ENCODE measurements around the gene C21orf58. TPM values are rescaled to one million over a fixed set of nuclear protein-coding genes. Genes with fewer than 3 reads are reported as not detected.

The C21orf58 gene
- total RNA-seq, 4 donors from 2014 or later: 0.44 to 1.6 (median 0.74) TPM

DNA sequence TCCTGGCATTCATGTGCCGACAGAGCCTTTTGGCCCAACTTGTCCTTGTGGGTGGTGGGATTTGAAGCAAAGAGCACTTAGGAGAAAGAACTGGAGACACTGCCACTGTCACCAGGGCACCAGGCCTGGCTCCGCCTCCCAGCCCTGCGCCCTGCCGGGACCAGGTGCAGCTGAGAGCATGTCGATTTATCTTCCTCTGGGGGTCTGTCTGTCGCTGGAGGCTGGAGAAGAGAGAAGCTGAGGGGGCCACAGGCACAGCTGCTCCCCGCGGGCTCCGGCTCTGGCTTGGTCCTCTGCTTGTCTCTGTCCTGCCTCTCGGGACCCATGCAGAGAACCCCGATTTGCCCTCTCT is 28.5 kb upstream of the C21orf58 start:
- H3K4me1 ChIP-seq: peaks cover 51 to 63% of the 10 kb centered on the region in 2 donors
- intact Hi-C loops (cut with DNase I; ENCODE audit: low total_unique reads): no loop called here
- no peaks in the 10 kb centered on the region for H3K27me3 ChIP-seq
- H3K27ac ChIP-seq: peak overlapping the region; percentile 87 to 99 (median 96)
- in situ Hi-C loops (cut with MboI; ENCODE audit: low sequenced_read_pairs in 4 of 4): no loop called here
- H3K36me3 ChIP-seq: peaks cover 3 to 84% of the 10 kb centered on the region in 2 donors
- H3K9me3 ChIP-seq: no peaks in the 10 kb centered on the region
- DNase-seq: no peak
- ATAC-seq: no peak
- no peak for TF ChIP-seq POLR2A (IDR thresholded peaks at IDR 0.05)
- TF ChIP-seq, protein P1, sequence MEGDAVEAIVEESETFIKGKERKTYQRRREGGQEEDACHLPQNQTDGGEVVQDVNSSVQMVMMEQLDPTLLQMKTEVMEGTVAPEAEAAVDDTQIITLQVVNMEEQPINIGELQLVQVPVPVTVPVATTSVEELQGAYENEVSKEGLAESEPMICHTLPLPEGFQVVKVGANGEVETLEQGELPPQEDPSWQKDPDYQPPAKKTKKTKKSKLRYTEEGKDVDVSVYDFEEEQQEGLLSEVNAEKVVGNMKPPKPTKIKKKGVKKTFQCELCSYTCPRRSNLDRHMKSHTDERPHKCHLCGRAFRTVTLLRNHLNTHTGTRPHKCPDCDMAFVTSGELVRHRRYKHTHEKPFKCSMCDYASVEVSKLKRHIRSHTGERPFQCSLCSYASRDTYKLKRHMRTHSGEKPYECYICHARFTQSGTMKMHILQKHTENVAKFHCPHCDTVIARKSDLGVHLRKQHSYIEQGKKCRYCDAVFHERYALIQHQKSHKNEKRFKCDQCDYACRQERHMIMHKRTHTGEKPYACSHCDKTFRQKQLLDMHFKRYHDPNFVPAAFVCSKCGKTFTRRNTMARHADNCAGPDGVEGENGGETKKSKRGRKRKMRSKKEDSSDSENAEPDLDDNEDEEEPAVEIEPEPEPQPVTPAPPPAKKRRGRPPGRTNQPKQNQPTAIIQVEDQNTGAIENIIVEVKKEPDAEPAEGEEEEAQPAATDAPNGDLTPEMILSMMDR (IDR thresholded peaks at IDR 0.05 in 4 of 5, conservative IDR thresholded peaks at IDR 0.05 in 1 of 5): no peak
- H3K4me3 ChIP-seq: peak overlapping the region in 3 of 4 donors; percentile 67 to 77 (median 76)

DNA sequence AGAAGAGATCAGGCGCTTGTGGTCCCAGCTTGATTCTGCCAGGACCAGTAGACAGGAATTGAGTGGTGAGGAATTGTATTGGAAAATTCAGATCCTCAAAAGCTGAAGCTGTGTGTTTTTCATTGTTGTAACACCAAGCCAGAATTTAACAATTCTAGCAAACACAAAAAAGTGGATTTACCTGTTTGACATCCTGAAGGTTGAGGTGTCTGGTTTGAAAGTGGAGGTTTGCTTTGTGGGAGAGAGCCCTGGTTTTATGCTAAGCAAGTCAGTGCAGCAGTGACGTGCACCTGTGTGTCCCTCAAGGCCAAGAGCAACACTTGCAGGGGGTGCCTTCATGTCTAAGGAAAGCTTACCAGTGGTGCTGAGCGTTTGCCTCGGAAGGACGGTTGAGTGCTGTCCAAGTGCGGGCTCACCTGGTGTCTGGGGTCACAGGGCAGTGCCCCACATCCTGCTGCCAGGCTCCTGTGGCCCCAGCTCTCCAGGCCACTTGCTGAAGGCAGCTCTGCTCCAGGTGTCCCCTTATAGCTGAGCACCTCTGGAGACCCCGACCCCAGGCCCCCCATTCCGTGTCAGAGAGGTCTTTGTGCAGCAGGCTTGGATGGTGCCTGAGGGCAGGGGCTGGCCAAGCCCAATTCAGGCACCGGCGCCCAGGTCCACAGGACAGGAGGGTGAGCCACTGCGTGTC is 27.9 kb upstream of the C21orf58 start:
- ATAC-seq: no peak
- Histone ChIP-seq H3K27ac (peak overlapping the region; percentile 87 to 99 (median 96)), H3K36me3 (peaks cover 3 to 83% of the 10 kb centered on the region in 2 donors), H3K4me3 (peak overlapping the region; percentile 58 to 77 (median 72)), H3K9me3 (no peaks in the 10 kb centered on the region), H3K27me3 (no peaks in the 10 kb centered on the region), H3K4me1 (peaks cover 49 to 65% of the 10 kb centered on the region in 2 donors)
- in situ Hi-C loops (cut with MboI; ENCODE audit: low sequenced_read_pairs in 4 of 4): no loop called here
- DNase-seq: no peak
- TF ChIP-seq, protein P1 (IDR thresholded peaks at IDR 0.05 in 4 of 5, conservative IDR thresholded peaks at IDR 0.05 in 1 of 5): no peak
- TF ChIP-seq POLR2A (IDR thresholded peaks at IDR 0.05): peak in 1 of 2 donors; percentile 29
- intact Hi-C loops (cut with DNase I; ENCODE audit: low total_unique reads): no loop called here

DNA sequence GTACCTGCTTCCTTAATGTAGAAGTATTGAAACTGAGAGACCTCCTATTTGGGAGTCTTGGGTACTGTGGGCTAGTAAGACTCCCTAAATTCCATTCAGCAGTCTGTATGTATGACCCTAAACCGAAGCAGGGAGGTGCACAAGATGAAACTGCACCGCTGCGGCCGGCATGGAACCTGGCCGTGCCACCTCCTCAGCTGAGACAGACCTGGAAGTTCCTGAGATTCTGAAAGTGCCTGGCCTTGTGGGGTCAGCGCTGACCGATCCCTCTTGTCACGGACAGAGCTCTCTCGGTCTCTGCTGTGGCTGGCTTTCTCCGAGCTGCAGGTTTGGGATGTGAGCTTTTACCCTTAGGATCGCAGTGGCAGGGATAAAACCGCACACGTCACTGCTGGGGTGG is 27.3 kb upstream of the C21orf58 start:
- no peaks in the 10 kb centered on the region for H3K9me3 ChIP-seq
- H3K4me3 ChIP-seq: peak overlapping the region; percentile 58 to 77 (median 72)
- DNase-seq: no peak
- intact Hi-C loops (cut with DNase I; ENCODE audit: low total_unique reads) (no loop called here), in situ Hi-C loops (cut with MboI; ENCODE audit: low sequenced_read_pairs in 4 of 4) (no loop called here)
- ATAC-seq: no peak
- H3K36me3 ChIP-seq: peaks cover 3 to 83% of the 10 kb centered on the region in 2 donors
- TF ChIP-seq, protein P1 (IDR thresholded peaks at IDR 0.05 in 4 of 5, conservative IDR thresholded peaks at IDR 0.05 in 1 of 5): no peak
- no peak for TF ChIP-seq POLR2A (IDR thresholded peaks at IDR 0.05)
- no peaks in the 10 kb centered on the region for H3K27me3 ChIP-seq
- H3K4me1 ChIP-seq: peaks cover 43 to 59% of the 10 kb centered on the region in 2 donors
- peak overlapping the region; percentile 87 to 99 (median 96) for H3K27ac ChIP-seq

DNA sequence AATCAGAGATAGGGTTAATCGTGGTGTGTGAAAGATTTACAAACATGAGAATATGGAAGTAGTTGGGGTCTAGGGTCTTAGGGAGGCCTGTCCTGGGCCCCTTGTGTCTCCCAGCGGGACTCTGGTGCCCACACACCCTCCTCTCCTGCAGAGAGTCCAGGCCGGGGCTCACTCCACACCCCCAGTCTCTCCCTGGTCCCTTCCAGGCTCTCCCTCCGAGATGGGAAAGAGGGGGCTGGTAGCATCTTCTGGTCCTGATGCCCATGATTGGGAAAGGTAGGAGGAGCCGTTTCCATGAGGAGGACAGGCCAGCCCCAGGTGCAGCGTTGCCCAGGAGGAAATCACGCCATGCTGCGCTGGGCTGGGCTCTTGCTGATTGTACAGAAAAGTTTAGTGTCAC is 26.9 kb upstream of the C21orf58 start:
- in situ Hi-C loops (cut with MboI; ENCODE audit: low sequenced_read_pairs in 4 of 4) (no loop called here), intact Hi-C loops (cut with DNase I; ENCODE audit: low total_unique reads) (no loop called here)
- Histone ChIP-seq H3K36me3 (peaks cover 3 to 83% of the 10 kb centered on the region in 2 donors), H3K4me3 (peak overlapping the region; percentile 58 to 77 (median 72)), H3K4me1 (peaks cover 39 to 55% of the 10 kb centered on the region in 2 donors), H3K27me3 (no peaks in the 10 kb centered on the region), H3K27ac (peak overlapping the region; percentile 87 to 99 (median 96)), H3K9me3 (no peaks in the 10 kb centered on the region)
- no peak for DNase-seq
- TF ChIP-seq, protein P1 (IDR thresholded peaks at IDR 0.05 in 4 of 5, conservative IDR thresholded peaks at IDR 0.05 in 1 of 5): no peak
- TF ChIP-seq POLR2A (IDR thresholded peaks at IDR 0.05): peak in 1 of 2 donors; percentile 17
- no peak for ATAC-seq

All from gastrocnemius medialis (tissue), 4 donors.